IMR-90 (cell line): Measurements from ENCODE around the gene SIK3. TPM values are rescaled to one million over a fixed set of nuclear protein-coding genes. Genes with fewer than 3 reads are reported as not detected.

Experiments
- ATAC-seq: fragments of 200-7000 bp; cut with Tn5 transposase; 2 replicates; pipeline ENCODE4 v1.9.1; 2020; ENCODE audit warnings: low read depth, mild to moderate bottlenecking, moderate library complexity
- BruUV-seq: library from RNA; stranded (reverse); fragments of 400-500 nt; replicated peaks from 2 replicates; lab custom pipeline; 2021; lab: Mats Ljungman, UMichigan
- CTCF ChIA-PET: fragments of 300-600 bp; formaldehyde crosslinking; extraction: SDS; loops from one replicate; lab custom pipeline; 2021; ENCODE audit warnings: antibody characterized with exemption; lab: Yijun Ruan, JAX
- POLR2A ChIA-PET: fragments of 300-600 bp; sonication (Branson Sonifier 250); formaldehyde crosslinking; loops from one replicate; lab custom pipeline; 2022; ENCODE audit warnings: antibody characterized with exemption; ENCODE audit not compliant: unreplicated experiment; lab: Charles Lee
- DNase-seq: peaks from one replicate; pipeline ENCODE4 v3.0.0; 2013
- H2AFZ ChIP-seq: replicated peaks from 2 replicates; pipeline ENCODE3; 2013; ENCODE audit warnings: low read length, mild to moderate bottlenecking; ENCODE audit not compliant: poor library complexity
- H2AK5ac ChIP-seq: 2 replicates; pipeline ENCODE4 v1.6.1; 2013; ENCODE audit warnings: low read depth, low read length, inconsistent platforms
- H2AK9ac ChIP-seq: replicated peaks from 2 replicates; pipeline ENCODE3; 2013; ENCODE audit warnings: mild to moderate bottlenecking, low read depth, low read length, moderate library complexity; ENCODE audit not compliant: poor library complexity
- H2BK120ac ChIP-seq: 2 replicates; pipeline ENCODE4 v1.6.1; 2013; ENCODE audit warnings: low read depth, low read length, inconsistent platforms
- H2BK15ac ChIP-seq: 3 replicates; pipeline ENCODE4 v1.6.1; 2013; ENCODE audit warnings: low read depth, low read length, inconsistent platforms
- H2BK20ac ChIP-seq: 2 replicates; pipeline ENCODE4 v1.6.1; 2013; ENCODE audit warnings: low read depth, mild to moderate bottlenecking, inconsistent platforms, low read length, moderate library complexity
- H2BK5ac ChIP-seq: 2 replicates; pipeline ENCODE4 v1.6.1; 2013; ENCODE audit warnings: mild to moderate bottlenecking, low read depth, low read length, inconsistent platforms; ENCODE audit not compliant: poor library complexity, severe bottlenecking
- H3K14ac ChIP-seq: replicated peaks from 2 replicates; pipeline ENCODE4 v1.6.1; 2013; ENCODE audit warnings: low read depth, low read length, inconsistent platforms
- H3K18ac ChIP-seq: 2 replicates; pipeline ENCODE4 v1.6.1; 2013; ENCODE audit warnings: low read depth, low read length, control low read depth
- H3K23ac ChIP-seq: 2 replicates; pipeline ENCODE4 v1.6.1; 2013; ENCODE audit warnings: low read depth, low read length, inconsistent platforms
- H3K27ac ChIP-seq: 2 replicates; pipeline ENCODE4 v1.5.1; 2013; ENCODE audit warnings: mild to moderate bottlenecking, control low read depth, low read length; ENCODE audit not compliant: insufficient read depth
- H3K27me3 ChIP-seq: 2 replicates; pipeline ENCODE4 v1.6.1; 2013; ENCODE audit warnings: low read length; ENCODE audit not compliant: control insufficient read depth, insufficient read depth
- H3K36me3 ChIP-seq: 2 replicates; pipeline ENCODE4 v1.6.1; 2013; ENCODE audit warnings: low read length, mixed read lengths; ENCODE audit not compliant: control insufficient read depth, insufficient read depth
- H3K4ac ChIP-seq: 2 replicates; pipeline ENCODE4 v1.6.1; 2013; ENCODE audit warnings: low read depth, low read length, inconsistent platforms
- H3K4me1 ChIP-seq: 2 replicates; pipeline ENCODE4 v1.6.1; 2013; ENCODE audit warnings: low read length, mixed read lengths; ENCODE audit not compliant: control insufficient read depth, insufficient read depth
- H3K4me2 ChIP-seq: 2 replicates; pipeline ENCODE4 v1.6.1; 2013; ENCODE audit warnings: low read depth, mild to moderate bottlenecking, control low read depth, low read length, moderate library complexity
- H3K4me3 ChIP-seq: 2 replicates; pipeline ENCODE4 v1.5.1; 2013; ENCODE audit warnings: low read depth, mild to moderate bottlenecking, control low read depth, low read length, moderate library complexity; ENCODE audit not compliant: insufficient read depth
- H3K56ac ChIP-seq: 2 replicates; pipeline ENCODE4 v1.6.1; 2013; ENCODE audit warnings: low read length, inconsistent platforms; ENCODE audit not compliant: insufficient read depth; ENCODE audit errors: extremely low read depth
- H3K79me1 ChIP-seq, 2 experiments: 2 replicates each; pipeline ENCODE4 v1.6.1; 2013; ENCODE audit warnings: low read length in 2 of 2, inconsistent platforms in 1 of 2, low read depth in 1 of 2
- H3K9ac ChIP-seq: 2 replicates; pipeline ENCODE4 v1.6.1; 2013; ENCODE audit warnings: low read depth, low read length, control low read depth
- H3K9me1 ChIP-seq: 2 replicates; pipeline ENCODE4 v1.6.1; 2013; ENCODE audit warnings: low read length, inconsistent platforms; ENCODE audit not compliant: insufficient read depth
- H3K9me3 ChIP-seq: 2 replicates; pipeline ENCODE4 v1.6.1; 2013; ENCODE audit warnings: low read length; ENCODE audit not compliant: control insufficient read depth, insufficient read depth
- H4K20me1 ChIP-seq: 2 replicates; pipeline ENCODE4 v1.6.1; 2013; ENCODE audit warnings: low read length, inconsistent platforms; ENCODE audit not compliant: insufficient read depth
- H4K5ac ChIP-seq: 2 replicates; pipeline ENCODE4 v1.6.1; 2013; ENCODE audit warnings: mild to moderate bottlenecking, low read depth, low read length, control low read depth
- H4K8ac ChIP-seq, 2 experiments: 2 replicates each; pipeline ENCODE4 v1.6.1; 2013; ENCODE audit warnings: low read depth in 2 of 2, low read length in 2 of 2, control low read depth in 1 of 2, inconsistent platforms in 1 of 2
- H4K91ac ChIP-seq: 2 replicates; pipeline ENCODE4 v1.6.1; 2013; ENCODE audit warnings: low read depth, low read length, inconsistent platforms; ENCODE audit not compliant: insufficient read depth
- CEBPB ChIP-seq: IDR thresholded peaks from 2 replicates; pipeline ENCODE4 v1.6.1; 2012; ENCODE audit warnings: low read depth, low read length, improper control_type of control experiment
- MAZ ChIP-seq: IDR thresholded peaks from 2 replicates; pipeline ENCODE4 v1.6.1; 2012; ENCODE audit warnings: low read depth, mild to moderate bottlenecking, low read length, improper control_type of control experiment, moderate library complexity, borderline replicate concordance
- NFE2L2 ChIP-seq: fragments of 150-350 bp; IDR thresholded peaks from 2 replicates; pipeline ENCODE4 v1.6.1; 2016; ENCODE audit warnings: low read depth, mild to moderate bottlenecking, low read length
- POLR2A ChIP-seq: IDR thresholded peaks from 2 replicates; pipeline ENCODE4 v1.6.1; 2012; ENCODE audit warnings: mild to moderate bottlenecking, low read depth, low read length
- RCOR1 ChIP-seq: IDR thresholded peaks from 2 replicates; pipeline ENCODE4 v1.6.1; 2012; ENCODE audit warnings: mild to moderate bottlenecking, low read length, improper control_type of control experiment; ENCODE audit not compliant: insufficient replicate concordance
- RFX5 ChIP-seq: IDR thresholded peaks from 2 replicates; pipeline ENCODE4 v1.8.0; 2012; ENCODE audit warnings: low read depth, mild to moderate bottlenecking, low read length, moderate library complexity
- WGBS, 2 experiments: methylation state at CpG; one replicate each; pipeline versions ENCODE4 v1.1.5 to v1.1.7; 2013; ENCODE audit warnings: missing lambda C conversion rate in 2 of 2; ENCODE audit not compliant: insufficient read length in 1 of 2; ENCODE audit errors: extremely low coverage in 2 of 2; 5-methylcytosine and 5-hydroxymethylcytosine counted together
- dilution Hi-C: fragments of 300-500 bp; cut with HindIII; formaldehyde crosslinking; loops from one replicate; pipeline ENCODE4 v1.14.3; 2018; ENCODE audit warnings: low sequenced_read_pairs; ENCODE audit not compliant: unreplicated experiment
- in situ Hi-C: fragments of 300-500 bp; cut with MboI; formaldehyde crosslinking; loops from 3 replicates; pipeline ENCODE4 v1.14.3; 2019; ENCODE audit warnings: low sequenced_read_pairs, inconsistent platforms, mixed read lengths
- intact Hi-C: fragments of 100-400 bp; cut with micrococcal nuclease; formaldehyde crosslinking; loops from 2 replicates; pipeline ENCODE4 v1.10.0; 2022
- polyA plus RNA-seq, 3 experiments: library from polyadenylated mRNA; depleted of rRNA; stranded (reverse); fragments of >200 nt; gene quantifications; 2 replicates each; pipeline ENCODE4 v1.2.3, GENCODE V29; 2012; ENCODE audit warnings: low replicate concordance in 1 of 3
- total RNA-seq: library from RNA; depleted of rRNA; stranded (reverse); fragments of >200 nt; gene quantifications from 2 replicates; pipeline ENCODE4 v1.2.3, GENCODE V29; 2012
- TF ChIP-seq, protein P1 (sequence below): fragments of 150-350 bp; IDR thresholded peaks from 2 replicates; pipeline ENCODE4 v1.6.1; 2017; ENCODE audit warnings: mild to moderate bottlenecking, antibody characterized with exemption, low read length, low read depth

SIK3 gene
- total and polyA plus RNA-seq, 2 of the 4 experiments (the other 2 are of a cell fraction), result 8.2 to 9.1 TPM

DNA sequence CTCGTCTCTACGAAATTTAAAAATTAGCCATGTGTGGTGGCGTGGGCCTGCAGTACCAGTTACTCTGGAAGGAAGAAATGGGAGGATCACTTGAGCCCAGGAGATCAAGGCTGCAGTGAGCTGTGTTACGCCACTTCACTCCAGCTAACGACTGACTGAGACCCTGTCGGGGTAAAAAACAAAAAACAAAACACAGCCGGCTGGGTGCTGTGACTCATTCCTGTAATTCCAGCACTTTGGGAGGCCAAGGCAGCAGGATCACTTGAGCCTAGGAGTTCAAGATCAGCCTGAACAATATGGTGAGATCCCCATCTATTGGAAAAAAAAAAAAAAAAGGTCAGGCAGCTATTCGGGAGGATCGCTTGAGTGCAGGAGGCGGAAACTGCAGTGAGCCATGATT, 48.3 kb upstream of the SIK3 start:
- peaks cover 0 to 28% of the 10 kb centered on the region in 2 experiments; a peak in 1 of 4 replicates for H3K79me1 ChIP-seq
- CTCF ChIA-PET, result interaction anchor here (0.6 kb wide), 1 partner anchor 1477 kb away, joined by 3 read pairs; no protein-coding TSS in a partner anchor
- no peak overlapping the region for H2BK120ac ChIP-seq
- no peak overlapping the region for H3K9ac ChIP-seq
- no peaks in the 10 kb centered on the region for H3K9me3 ChIP-seq
- 92% methylated on average over 6 of the region's 10 CpGs; no CpG with 5 or more reads in 1 of the 2 experiments for WGBS, 2 experiments
- H4K5ac ChIP-seq, result no peak overlapping the region
- peaks cover 2% of the 10 kb centered on the region; the same call in 1 of the 2 replicates for H3K4me1 ChIP-seq
- peaks cover 66% of the 10 kb centered on the region for H4K20me1 ChIP-seq
- no peak overlapping the region for H2BK20ac ChIP-seq
- H3K4ac ChIP-seq, result 0 out of 2 replicates have a peak overlapping the region, but pooled peaks have one; percentile 55
- no peak overlapping the region for H4K8ac ChIP-seq
- peak; percentile 53 for DNase-seq
- no peak overlapping the region for H2AFZ ChIP-seq
- peaks cover 4% of the 10 kb centered on the region for H3K9me1 ChIP-seq
- H3K36me3 ChIP-seq, result peaks cover 11% of the 10 kb centered on the region
- H3K18ac ChIP-seq, result no peak overlapping the region
- POLR2A ChIA-PET, result interaction anchor here (0.6 to 1.1 kb wide), 2 partner anchors 57 to 200 kb away, joined by 3 to 4 read pairs; no protein-coding TSS in a partner anchor
- dilution Hi-C loops (no loop called here), in situ Hi-C loops (no loop called here), intact Hi-C loops (no loop called here)
- H3K56ac ChIP-seq, result no peak overlapping the region
- TF ChIP-seq, protein P1, sequence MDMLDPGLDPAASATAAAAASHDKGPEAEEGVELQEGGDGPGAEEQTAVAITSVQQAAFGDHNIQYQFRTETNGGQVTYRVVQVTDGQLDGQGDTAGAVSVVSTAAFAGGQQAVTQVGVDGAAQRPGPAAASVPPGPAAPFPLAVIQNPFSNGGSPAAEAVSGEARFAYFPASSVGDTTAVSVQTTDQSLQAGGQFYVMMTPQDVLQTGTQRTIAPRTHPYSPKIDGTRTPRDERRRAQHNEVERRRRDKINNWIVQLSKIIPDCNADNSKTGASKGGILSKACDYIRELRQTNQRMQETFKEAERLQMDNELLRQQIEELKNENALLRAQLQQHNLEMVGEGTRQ, result no peak
- TF ChIP-seq NFE2L2 (no peak), RFX5 (no peak), POLR2A (no peak), MAZ (no peak), RCOR1 (no peak), CEBPB (peak; percentile 16; the same call in 1 of the 2 replicates)
- peak overlapping the region; percentile 49 for H2BK5ac ChIP-seq
- no peak overlapping the region for H3K14ac ChIP-seq
- no peak overlapping the region for H2AK5ac ChIP-seq
- H3K23ac ChIP-seq, result peak overlapping the region; percentile 59; the same call in 1 of the 2 replicates
- H3K27me3 ChIP-seq, result no peaks in the 10 kb centered on the region
- peak; percentile 1; the same call in 1 of the 2 replicates for ATAC-seq
- H4K91ac ChIP-seq, result no peak overlapping the region
- H2AK9ac ChIP-seq, result no peak overlapping the region
- BruUV-seq, result no TSS peak
- H2BK15ac ChIP-seq, result no peak overlapping the region
- peak overlapping the region; percentile 27; the same call in 1 of the 2 replicates for H3K4me2 ChIP-seq
- H3K27ac ChIP-seq, result no peak overlapping the region; the same call in 1 of the 2 replicates
- H3K4me3 ChIP-seq, result no peak overlapping the region
